HG03103 (cell line): ENCODE measurements around the gene EFS.
"Not testable (repeated sequence)": the region's sequence is repeated elsewhere in the genome, so short reads cannot be mapped to it uniquely, and the experiment has no call there.

ENCODE experiments used
- ATAC-seq: cut with Tn5 transposase; IDR thresholded peaks from one replicate; pipeline ENCODE4 v1.9.1; 2021; ENCODE audit warnings: low read depth; ENCODE audit not compliant: unreplicated experiment

The EFS gene

GRCh38 chr14:23400496-23401149 is 35.7 kb upstream of the EFS start:
- ATAC-seq, result not testable (repeated sequence)

- no peak for ATAC-seq
Observed at GRCh38 chr14:23399591-23399990, 34.6 kb upstream of the EFS start.

- no peak for ATAC-seq
Observed at GRCh38 chr14:23399136-23399535, 34.2 kb upstream of the EFS start.

- ATAC-seq, result no peak
Observed at GRCh38 chr14:23398348-23398747, 33.4 kb upstream of the EFS start.

- no peak for ATAC-seq
Observed at GRCh38 chr14:23396781-23397407, 31.9 kb upstream of the EFS start.

- ATAC-seq, result no peak
Observed at GRCh38 chr14:23396126-23396525, 31.2 kb upstream of the EFS start.

- no peak for ATAC-seq
Observed at GRCh38 chr14:23392613-23393012, 27.6 kb upstream of the EFS start.

GRCh38 chr14:23389871-23390270 is 24.9 kb upstream of the EFS start:
- not testable (repeated sequence) for ATAC-seq

GRCh38 chr14:23389396-23389795 is 24.4 kb upstream of the EFS start:
- no peak for ATAC-seq

GRCh38 chr14:23388996-23389395 is 24.0 kb upstream of the EFS start:
- no peak for ATAC-seq

GRCh38 chr14:23387916-23388882 is 23.2 kb upstream of the EFS start:
- ATAC-seq, result no peak

- no peak for ATAC-seq
Observed at GRCh38 chr14:23386999-23387398, 22.0 kb upstream of the EFS start.

GRCh38 chr14:23386266-23386657 is 21.3 kb upstream of the EFS start:
- ATAC-seq, result not testable (repeated sequence)

- ATAC-seq, result no peak
Observed at GRCh38 chr14:23385642-23386265, 20.8 kb upstream of the EFS start.

GRCh38 chr14:23385244-23385641 is 20.3 kb upstream of the EFS start:
- no peak for ATAC-seq

GRCh38 chr14:23384364-23385080 is 19.6 kb upstream of the EFS start:
- no peak for ATAC-seq

GRCh38 chr14:23382731-23383440 is 17.9 kb upstream of the EFS start:
- no peak for ATAC-seq

GRCh38 chr14:23382276-23382675 is 17.3 kb upstream of the EFS start:
- ATAC-seq, result no peak

GRCh38 chr14:23381871-23382270 is 16.9 kb upstream of the EFS start:
- no peak for ATAC-seq

- no peak for ATAC-seq
Observed at GRCh38 chr14:23380976-23381375, 16.0 kb upstream of the EFS start.
